ENCODE measurements around the gene CRTAC1. TPM values are rescaled to one million over a fixed set of nuclear protein-coding genes. Genes with fewer than 3 reads are reported as not detected.

CRTAC1 gene
- total and polyA plus RNA-seq, 2 donors = 0.05 to 0.30 TPM

- Histone ChIP-seq H3K9me3 (ENCODE audit: control insufficient read depth in 2 of 2, insufficient read depth in 1 of 2, low read length in 1 of 2) (no peaks in the 10 kb centered on the region), H3K4me1 (ENCODE audit: control insufficient read depth in 2 of 2, insufficient read depth in 2 of 2, low read length in 2 of 2) (no peaks in the 10 kb centered on the region), H3K36me3 (ENCODE audit: control insufficient read depth in 2 of 2, insufficient read depth in 2 of 2, low read length in 1 of 2) (no peaks in the 10 kb centered on the region), H3K4me3 (ENCODE audit: low read length in 2 of 2) (no peak overlapping the region), H3K27ac (ENCODE audit: low read depth in 1 of 2, low read length in 1 of 2) (no peak overlapping the region), H3K27me3 (ENCODE audit: control insufficient read depth in 2 of 2, insufficient read depth in 1 of 2, low read length in 1 of 2) (peaks cover 0 to 21% of the 10 kb centered on the region in 2 donors)
- 87% methylated on average over 21 of the region's 21 CpGs for WGBS
- DNase-seq (ENCODE audit: low read depth in 6 of 9, low spot score in 9 of 9) = no peak
Observed at GRCh38 chr10:97915346-97916131, 114.9 kb downstream of the CRTAC1 start.

DNA sequence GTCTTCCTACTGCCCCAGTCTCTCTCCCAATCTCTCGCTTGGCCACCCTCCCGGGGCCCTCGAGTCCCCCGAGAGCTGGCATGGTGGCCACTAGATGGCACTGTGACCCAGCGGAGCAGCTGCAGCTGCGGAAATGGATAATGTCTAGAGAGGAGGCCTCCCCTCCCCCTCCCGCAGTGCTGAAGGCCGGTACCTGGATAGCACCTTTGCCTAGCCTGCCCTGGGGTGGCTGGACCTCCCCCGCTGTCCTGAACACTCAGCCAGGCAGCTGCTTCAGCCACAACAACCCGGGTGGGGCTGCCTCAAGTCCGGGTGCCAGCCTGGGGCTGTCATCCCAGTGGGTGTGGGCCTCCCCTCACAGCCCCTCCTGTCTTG, 115.6 kb downstream of the CRTAC1 start:
- Histone ChIP-seq H3K4me1 (ENCODE audit: control insufficient read depth in 2 of 2, insufficient read depth in 2 of 2, low read length in 2 of 2) (no peaks in the 10 kb centered on the region), H3K27ac (ENCODE audit: low read depth in 1 of 2, low read length in 1 of 2) (no peak overlapping the region), H3K36me3 (ENCODE audit: control insufficient read depth in 2 of 2, insufficient read depth in 2 of 2, low read length in 1 of 2) (no peaks in the 10 kb centered on the region), H3K27me3 (ENCODE audit: control insufficient read depth in 2 of 2, insufficient read depth in 1 of 2, low read length in 1 of 2) (peaks cover 0 to 19% of the 10 kb centered on the region in 2 donors), H3K4me3 (ENCODE audit: low read length in 2 of 2) (no peak overlapping the region), H3K9me3 (ENCODE audit: control insufficient read depth in 2 of 2, insufficient read depth in 1 of 2, low read length in 1 of 2) (no peaks in the 10 kb centered on the region)
- peak; percentile 31 to 78 (median 44) for DNase-seq (ENCODE audit: low read depth in 6 of 9, low spot score in 9 of 9)
- 11% methylated on average over 11 of the region's 11 CpGs for WGBS

GRCh38 chr10:97914171-97914836, 116.1 kb downstream of the CRTAC1 start:
- H3K27me3 ChIP-seq (ENCODE audit: control insufficient read depth in 2 of 2, insufficient read depth in 1 of 2, low read length in 1 of 2) = peaks cover 0 to 19% of the 10 kb centered on the region in 2 donors
- 61% methylated on average over 10 of the region's 10 CpGs for WGBS
- no peak overlapping the region for H3K4me3 ChIP-seq (ENCODE audit: low read length in 2 of 2)

GRCh38 chr10:97913614-97914013, 116.8 kb downstream of the CRTAC1 start:
- DNase-seq (ENCODE audit: low read depth in 6 of 9, low spot score in 9 of 9) = no peak
- Histone ChIP-seq H3K27ac (ENCODE audit: low read depth in 1 of 2, low read length in 1 of 2) (no peak overlapping the region), H3K4me3 (ENCODE audit: low read length in 2 of 2) (no peak overlapping the region), H3K27me3 (ENCODE audit: control insufficient read depth in 2 of 2, insufficient read depth in 1 of 2, low read length in 1 of 2) (peaks cover 0 to 19% of the 10 kb centered on the region in 2 donors), H3K9me3 (ENCODE audit: control insufficient read depth in 2 of 2, insufficient read depth in 1 of 2, low read length in 1 of 2) (no peaks in the 10 kb centered on the region), H3K4me1 (ENCODE audit: control insufficient read depth in 2 of 2, insufficient read depth in 2 of 2, low read length in 2 of 2) (no peaks in the 10 kb centered on the region), H3K36me3 (ENCODE audit: control insufficient read depth in 2 of 2, insufficient read depth in 2 of 2, low read length in 1 of 2) (no peaks in the 10 kb centered on the region)
- whole genome bisulfite sequencing = 91% methylated on average over 6 of the region's 6 CpGs

More at GRCh38 chr10:97914171-97914836, 116.1 kb downstream of the CRTAC1 start:
- no peaks in the 10 kb centered on the region for H3K4me1 ChIP-seq (ENCODE audit: control insufficient read depth in 2 of 2, insufficient read depth in 2 of 2, low read length in 2 of 2)
- no peak for DNase-seq (ENCODE audit: low read depth in 6 of 9, low spot score in 9 of 9)
- H3K9me3 ChIP-seq (ENCODE audit: control insufficient read depth in 2 of 2, insufficient read depth in 1 of 2, low read length in 1 of 2) = no peaks in the 10 kb centered on the region
- no peaks in the 10 kb centered on the region for H3K36me3 ChIP-seq (ENCODE audit: control insufficient read depth in 2 of 2, insufficient read depth in 2 of 2, low read length in 1 of 2)
- no peak overlapping the region for H3K27ac ChIP-seq (ENCODE audit: low read depth in 1 of 2, low read length in 1 of 2)

GRCh38 chr10:97913193-97913592, 117.2 kb downstream of the CRTAC1 start:
- Histone ChIP-seq H3K27ac (ENCODE audit: low read depth in 1 of 2, low read length in 1 of 2) (no peak overlapping the region), H3K27me3 (ENCODE audit: control insufficient read depth in 2 of 2, insufficient read depth in 1 of 2, low read length in 1 of 2) (peaks cover 0 to 19% of the 10 kb centered on the region in 2 donors), H3K36me3 (ENCODE audit: control insufficient read depth in 2 of 2, insufficient read depth in 2 of 2, low read length in 1 of 2) (no peaks in the 10 kb centered on the region), H3K4me3 (ENCODE audit: low read length in 2 of 2) (no peak overlapping the region), H3K9me3 (ENCODE audit: control insufficient read depth in 2 of 2, insufficient read depth in 1 of 2, low read length in 1 of 2) (no peaks in the 10 kb centered on the region), H3K4me1 (ENCODE audit: control insufficient read depth in 2 of 2, insufficient read depth in 2 of 2, low read length in 2 of 2) (no peaks in the 10 kb centered on the region)
- DNase-seq (ENCODE audit: low read depth in 6 of 9, low spot score in 9 of 9) = no peak
- WGBS = 84% methylated on average over 2 of the region's 2 CpGs

- Histone ChIP-seq H3K4me1 (ENCODE audit: control insufficient read depth in 2 of 2, insufficient read depth in 2 of 2, low read length in 2 of 2) (no peaks in the 10 kb centered on the region), H3K4me3 (ENCODE audit: low read length in 2 of 2) (no peak overlapping the region), H3K36me3 (ENCODE audit: control insufficient read depth in 2 of 2, insufficient read depth in 2 of 2, low read length in 1 of 2) (no peaks in the 10 kb centered on the region), H3K27me3 (ENCODE audit: control insufficient read depth in 2 of 2, insufficient read depth in 1 of 2, low read length in 1 of 2) (peaks cover 0 to 19% of the 10 kb centered on the region in 2 donors), H3K9me3 (ENCODE audit: control insufficient read depth in 2 of 2, insufficient read depth in 1 of 2, low read length in 1 of 2) (no peaks in the 10 kb centered on the region), H3K27ac (ENCODE audit: low read depth in 1 of 2, low read length in 1 of 2) (no peak overlapping the region)
- 67% methylated on average over 5 of the region's 5 CpGs for WGBS
- no peak for DNase-seq (ENCODE audit: low read depth in 6 of 9, low spot score in 9 of 9)
Observed at GRCh38 chr10:97911217-97911616, 119.2 kb downstream of the CRTAC1 start.

DNA sequence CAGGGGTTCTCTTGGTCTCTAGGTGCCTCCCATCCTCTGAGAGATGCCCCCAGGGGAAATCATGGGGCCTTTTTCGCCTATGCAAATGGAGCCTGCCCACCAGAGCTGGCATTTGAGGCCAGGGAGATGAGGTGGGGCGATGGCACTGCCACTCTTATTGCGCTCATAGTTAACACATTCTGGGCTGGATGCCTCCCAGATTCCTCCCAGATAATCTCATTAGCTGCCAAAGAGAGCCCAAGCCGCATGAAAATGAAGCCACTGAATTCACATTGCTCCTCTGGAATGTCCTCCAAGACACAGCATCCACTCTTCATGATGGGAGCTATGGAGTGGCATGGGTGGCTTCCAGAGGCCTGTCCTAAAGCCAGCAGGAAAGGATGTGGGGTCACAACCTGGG, 119.8 kb downstream of the CRTAC1 start:
- H3K36me3 ChIP-seq (ENCODE audit: control insufficient read depth in 2 of 2, insufficient read depth in 2 of 2, low read length in 1 of 2) = no peaks in the 10 kb centered on the region
- no peak overlapping the region for H3K27ac ChIP-seq (ENCODE audit: low read depth in 1 of 2, low read length in 1 of 2)
- 85% methylated on average over 4 of the region's 4 CpGs for WGBS
- H3K4me3 ChIP-seq (ENCODE audit: low read length in 2 of 2) = no peak overlapping the region
- peaks cover 0 to 19% of the 10 kb centered on the region in 2 donors for H3K27me3 ChIP-seq (ENCODE audit: control insufficient read depth in 2 of 2, insufficient read depth in 1 of 2, low read length in 1 of 2)
- no peaks in the 10 kb centered on the region for H3K4me1 ChIP-seq (ENCODE audit: control insufficient read depth in 2 of 2, insufficient read depth in 2 of 2, low read length in 2 of 2)
- DNase-seq (ENCODE audit: low read depth in 6 of 9, low spot score in 9 of 9) = no peak
- no peaks in the 10 kb centered on the region for H3K9me3 ChIP-seq (ENCODE audit: control insufficient read depth in 2 of 2, insufficient read depth in 1 of 2, low read length in 1 of 2)

GRCh38 chr10:97907830-97908229, 122.6 kb downstream of the CRTAC1 start:
- no peak overlapping the region for H3K4me3 ChIP-seq (ENCODE audit: low read length in 2 of 2)
- H3K27ac ChIP-seq (ENCODE audit: low read depth in 1 of 2, low read length in 1 of 2) = no peak overlapping the region
- no peak for DNase-seq (ENCODE audit: low read depth in 6 of 9, low spot score in 9 of 9)
- WGBS = 87% methylated on average over 12 of the region's 12 CpGs
- no peaks in the 10 kb centered on the region for H3K36me3 ChIP-seq (ENCODE audit: control insufficient read depth in 2 of 2, insufficient read depth in 2 of 2, low read length in 1 of 2)
- peaks cover 0 to 10% of the 10 kb centered on the region in 2 donors for H3K27me3 ChIP-seq (ENCODE audit: control insufficient read depth in 2 of 2, insufficient read depth in 1 of 2, low read length in 1 of 2)
- no peaks in the 10 kb centered on the region for H3K4me1 ChIP-seq (ENCODE audit: control insufficient read depth in 2 of 2, insufficient read depth in 2 of 2, low read length in 2 of 2)
- no peaks in the 10 kb centered on the region for H3K9me3 ChIP-seq (ENCODE audit: control insufficient read depth in 2 of 2, insufficient read depth in 1 of 2, low read length in 1 of 2)

DNA sequence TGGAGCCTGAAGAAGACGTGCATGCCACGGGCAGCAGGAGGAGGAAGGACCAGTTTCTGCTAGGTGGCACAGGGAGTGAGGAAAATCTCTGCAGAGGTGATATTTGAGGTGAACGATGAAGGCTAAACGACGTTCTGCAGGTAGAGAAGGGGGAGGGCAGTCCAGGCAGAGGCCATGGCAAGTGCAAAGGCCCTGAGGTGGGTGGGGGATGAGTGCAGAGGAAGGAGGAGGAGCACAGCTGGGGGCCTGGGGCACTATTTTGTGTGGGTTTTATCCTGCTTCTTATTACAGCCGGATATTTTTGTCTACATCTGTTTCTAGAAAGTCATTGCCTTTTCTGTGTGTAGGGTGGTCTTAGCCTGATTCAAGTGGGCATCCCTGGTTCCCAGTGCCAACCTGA, 123.2 kb downstream of the CRTAC1 start:
- no peak overlapping the region for H3K27ac ChIP-seq (ENCODE audit: low read depth in 1 of 2, low read length in 1 of 2)
- H3K36me3 ChIP-seq (ENCODE audit: control insufficient read depth in 2 of 2, insufficient read depth in 2 of 2, low read length in 1 of 2) = no peaks in the 10 kb centered on the region
- H3K27me3 ChIP-seq (ENCODE audit: control insufficient read depth in 2 of 2, insufficient read depth in 1 of 2, low read length in 1 of 2) = peaks cover 0 to 6% of the 10 kb centered on the region in 2 donors
- no peaks in the 10 kb centered on the region for H3K4me1 ChIP-seq (ENCODE audit: control insufficient read depth in 2 of 2, insufficient read depth in 2 of 2, low read length in 2 of 2)
- no peak for DNase-seq (ENCODE audit: low read depth in 6 of 9, low spot score in 9 of 9)
- 90% methylated on average over 6 of the region's 6 CpGs for WGBS
- no peak overlapping the region for H3K4me3 ChIP-seq (ENCODE audit: low read length in 2 of 2)
- no peaks in the 10 kb centered on the region for H3K9me3 ChIP-seq (ENCODE audit: control insufficient read depth in 2 of 2, insufficient read depth in 1 of 2, low read length in 1 of 2)
